Non-pigmented ciliary epithelial cell (primary cell): ENCODE results near the gene RBSN.
"Not testable (repeated sequence)": the region's sequence is repeated elsewhere in the genome, so short reads cannot be mapped to it uniquely, and the experiment has no call there.

Source experiments
- DNase-seq: peaks from one replicate; pipeline ENCODE4 v3.0.0-alpha.2; 2010; ENCODE audit warnings: low read depth

The RBSN gene

GRCh38 chr3:15098503-15099363 is at the start of gene RBSN:
Gene RBSN (minus strand): TSS chr3:15099148. CDS start chr3:15096120, 3,028 bp downstream.
- peak; percentile 73 for DNase-seq

GRCh38 chr3:15148614-15149013 is 49.7 kb upstream of the RBSN start:
- no peak for DNase-seq

- DNase-seq = not testable (repeated sequence)
Measured at GRCh38 chr3:15136885-15137284, 37.9 kb upstream of the RBSN start.

GRCh38 chr3:15134968-15135367 is 36.0 kb upstream of the RBSN start:
- not testable (repeated sequence) for DNase-seq

GRCh38 chr3:15128403-15128802 is 29.5 kb upstream of the RBSN start:
- not testable (repeated sequence) for DNase-seq

GRCh38 chr3:15126975-15127374 is 28.0 kb upstream of the RBSN start:
- not testable (repeated sequence) for DNase-seq

GRCh38 chr3:15122398-15122797 is 23.4 kb upstream of the RBSN start:
- no peak for DNase-seq

- DNase-seq = no peak
Measured at GRCh38 chr3:15121936-15122335, 23.0 kb upstream of the RBSN start.

- DNase-seq = no peak
Measured at GRCh38 chr3:15120986-15121385, 22.0 kb upstream of the RBSN start.

- no peak for DNase-seq
Measured at GRCh38 chr3:15117011-15117410, 18.1 kb upstream of the RBSN start.

- DNase-seq = no peak
Measured at GRCh38 chr3:15116032-15116669, 17.2 kb upstream of the RBSN start.

- DNase-seq = no peak
Measured at GRCh38 chr3:15114466-15115358, 15.8 kb upstream of the RBSN start.

- no peak for DNase-seq
Measured at GRCh38 chr3:15113884-15114283, 14.9 kb upstream of the RBSN start.

GRCh38 chr3:15113471-15113870 is 14.5 kb upstream of the RBSN start:
- DNase-seq = no peak

GRCh38 chr3:15112011-15112410 is 13.1 kb upstream of the RBSN start:
- no peak for DNase-seq

GRCh38 chr3:15110206-15110605 is 11.3 kb upstream of the RBSN start:
- DNase-seq = no peak

GRCh38 chr3:15108869-15109268 is 9.9 kb upstream of the RBSN start:
- DNase-seq = no peak

- DNase-seq = no peak
Measured at GRCh38 chr3:15108082-15108545, 9.2 kb upstream of the RBSN start.

GRCh38 chr3:15107075-15107947 is 8.4 kb upstream of the RBSN start:
- no peak for DNase-seq

- no peak for DNase-seq
Measured at GRCh38 chr3:15102836-15103235, 3.9 kb upstream of the RBSN start.

GRCh38 chr3:15102256-15102655 is 3.3 kb upstream of the RBSN start:
- DNase-seq = no peak
